NB4 (cell line): ENCODE data around the gene TLX2.
A peak's percentile ranks its signal among the peaks of the same experiment; 100 is the strongest.
"Not testable (repeated sequence)": the region's sequence is repeated elsewhere in the genome, so short reads cannot be mapped to it uniquely, and the experiment has no call there.

ENCODE experiments used
- DNase-seq: peaks from one replicate; pipeline ENCODE4 v3.0.0; 2010; ENCODE audit warnings: low read depth
- H3K4me3 ChIP-seq: one replicate; pipeline ENCODE4 v1.5.1; 2011; ENCODE audit warnings: mild to moderate bottlenecking, low read depth, low read length, moderate library complexity
- CTCF ChIP-seq: IDR thresholded peaks from one replicate; pipeline ENCODE4 v1.5.1; 2012; ENCODE audit warnings: low read depth, low read length
- MAX ChIP-seq: IDR thresholded peaks from 2 replicates; pipeline ENCODE4 v1.6.1; 2011; ENCODE audit warnings: low read depth, low read length
- MYC ChIP-seq: IDR thresholded peaks from 2 replicates; pipeline ENCODE4 v1.6.1; 2011; ENCODE audit warnings: low read depth, low read length
- POLR2A ChIP-seq: IDR thresholded peaks from 2 replicates; pipeline ENCODE4 v1.6.1; 2011; ENCODE audit warnings: mild to moderate bottlenecking; ENCODE audit not compliant: insufficient read length; ENCODE audit errors: extremely low read depth

The TLX2 gene

GRCh38 chr2:74474899-74475298, 39.4 kb upstream of the TLX2 start:
- DNase-seq, result peak; percentile 44
- no peak for TF ChIP-seq MAX
- no peak for TF ChIP-seq POLR2A
- TF ChIP-seq CTCF, result peak; percentile 57
- no peak for TF ChIP-seq MYC

GRCh38 chr2:74481431-74481830, 32.8 kb upstream of the TLX2 start:
- peak overlapping the region; percentile 84 for H3K4me3 ChIP-seq
- no peak for DNase-seq
- TF ChIP-seq MYC (no peak), MAX (no peak), POLR2A (no peak), CTCF (no peak)

More at GRCh38 chr2:74474899-74475298, 39.4 kb upstream of the TLX2 start:
- no peak overlapping the region for H3K4me3 ChIP-seq

GRCh38 chr2:74481961-74482800, 32.1 kb upstream of the TLX2 start:
- DNase-seq, result peak; percentile 86
- H3K4me3 ChIP-seq, result peak overlapping the region; percentile 84
- TF ChIP-seq CTCF, result no peak
- no peak for TF ChIP-seq MYC
- TF ChIP-seq POLR2A, result no peak
- no peak for TF ChIP-seq MAX

- peak within 1 kb of the TSS; percentile 84 for H3K4me3 ChIP-seq
- peak; percentile 52; the same call in 1 of the 2 replicates for TF ChIP-seq MYC
- TF ChIP-seq CTCF, result peak; percentile 93
- peak; percentile 55 for TF ChIP-seq POLR2A
- TF ChIP-seq MAX, result peak; percentile 17; the same call in 1 of the 2 replicates
- DNase-seq, result peak; percentile 98
Observed at GRCh38 chr2:74482801-74483674, 31.2 kb upstream of the TLX2 start, which contains the start of the genes CCDC142 and TTC31. CCDC142 (minus strand) TSS chr2:74482998; CDS start chr2:74482837, 161 bp downstream. TTC31 (plus strand) TSS chr2:74483081; CDS start chr2:74483096, 15 bp downstream.

GRCh38 chr2:74483675-74484164, 30.5 kb upstream of the TLX2 start:
- DNase-seq, result not testable (repeated sequence)
- H3K4me3 ChIP-seq, result peak overlapping the region; percentile 84
